Activated CD4-positive, alpha-beta memory T cell treated with anti-CD3 and anti-CD28 coated beads for 36 hours (primary cell): ENCODE data around the gene CEP70. TPM values are rescaled to one million over a fixed set of nuclear protein-coding genes. Genes with fewer than 3 reads are reported as not detected.

Experiments
- CTCF ChIA-PET: fragments of 350-600 bp; sonication (Branson Sonifier 250); formaldehyde crosslinking; loops from one replicate; lab custom pipeline; 2021; ENCODE audit warnings: antibody characterized with exemption, inconsistent platforms; lab: Charles Lee
- POLR2A ChIA-PET: fragments of 350-600 bp; sonication (Branson Sonifier 250); formaldehyde crosslinking; loops from one replicate; lab custom pipeline; 2021; ENCODE audit warnings: antibody characterized with exemption; lab: Charles Lee
- DNase-seq: peaks from one replicate; pipeline ENCODE4 v3.0.0-alpha.2; 2020
- H3K27ac Mint-ChIP-seq: one replicate; pipeline ENCODE4 v1.8.0; 2021; ENCODE audit warnings: mixed read lengths
- H3K27me3 Mint-ChIP-seq: one replicate; pipeline ENCODE4 v1.8.0; 2021; ENCODE audit warnings: mixed read lengths
- H3K36me3 Mint-ChIP-seq: one replicate; pipeline ENCODE4 v1.8.0; 2021; ENCODE audit warnings: mixed read lengths
- H3K4me1 Mint-ChIP-seq: one replicate; pipeline ENCODE4 v1.8.0; 2021; ENCODE audit warnings: low read depth, mixed read lengths
- H3K4me3 Mint-ChIP-seq: one replicate; pipeline ENCODE4 v1.8.0; 2021; ENCODE audit warnings: mild to moderate bottlenecking, mixed read lengths
- H3K9me3 Mint-ChIP-seq: one replicate; pipeline ENCODE4 v1.8.0; 2021; ENCODE audit warnings: mixed read lengths
- intact Hi-C: fragments of 100-400 bp; cut with micrococcal nuclease; formaldehyde crosslinking; loops from one replicate; pipeline ENCODE4 v1.15.1; 2023
- total RNA-seq, 2 experiments: library from RNA; stranded (reverse); gene quantifications; one replicate each; pipeline ENCODE4 v1.2.3, GENCODE V29; 2021

Gene CEP70
- total RNA-seq, 2 experiments from 2014 or later: 8.3 to 8.4 TPM

DNA sequence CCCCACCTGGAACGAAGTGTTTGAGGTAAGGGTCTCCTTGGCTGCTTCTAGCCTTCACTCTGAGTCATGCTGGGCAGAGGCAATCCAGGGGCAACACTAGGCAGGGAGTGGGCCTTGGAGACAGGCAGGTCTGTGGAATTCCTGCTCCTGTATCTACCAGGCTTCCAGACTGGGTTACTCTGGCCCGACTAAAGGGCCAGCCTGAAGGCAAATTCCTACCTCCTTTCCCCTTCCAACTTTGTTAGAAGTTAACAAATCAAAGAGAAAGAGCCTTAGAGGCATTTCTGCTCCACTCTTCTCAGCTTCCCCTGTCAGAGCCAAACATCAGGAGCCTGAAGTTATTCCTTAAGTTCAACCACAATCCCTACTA lies 129.6 kb downstream of the CEP70 start:
- POLR2A ChIA-PET: no interaction called here
- no peaks in the 10 kb centered on the region for H3K36me3 Mint-ChIP-seq
- intact Hi-C loops: no loop called here

DNA sequence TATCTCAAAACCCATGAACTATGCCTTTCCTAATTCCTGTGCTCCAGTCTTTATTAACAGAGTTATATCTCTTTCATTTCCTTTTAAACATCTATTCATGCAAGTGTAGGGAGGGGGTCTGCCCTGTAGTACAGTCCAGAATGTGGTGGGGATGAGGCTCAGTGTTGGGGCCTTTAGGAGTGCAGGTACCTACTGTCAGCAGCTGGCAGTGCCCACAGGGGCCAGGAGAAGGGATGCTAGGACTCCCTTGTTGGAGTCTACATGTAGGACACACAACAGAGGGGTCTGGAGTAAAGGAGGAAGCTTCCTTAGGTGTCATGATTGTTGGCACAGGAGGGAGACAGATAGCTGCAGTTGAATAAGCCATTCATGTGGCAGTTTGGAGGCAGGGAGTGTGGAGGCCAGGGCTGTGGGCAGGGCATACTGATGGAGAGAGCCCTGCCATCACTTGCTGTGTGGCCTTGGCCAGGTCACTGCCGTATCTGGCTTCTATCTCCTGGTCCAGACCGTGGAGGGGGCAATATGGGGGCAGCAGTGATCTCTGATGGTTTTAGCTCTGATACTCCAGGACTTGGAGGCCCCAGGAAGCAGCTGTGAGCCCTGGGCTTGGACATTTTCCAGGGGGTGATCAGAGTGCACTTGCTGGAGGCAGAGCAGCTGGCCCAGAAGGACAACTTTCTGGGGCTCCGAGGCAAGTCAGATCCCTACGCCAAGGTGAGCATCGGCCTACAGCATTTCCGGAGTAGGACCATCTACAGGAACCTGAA lies 130.2 kb downstream of the CEP70 start:
- ChIA-PET CTCF (no interaction called here), POLR2A (no interaction called here)
- intact Hi-C loops: no loop called here
- H3K4me1 Mint-ChIP-seq: no peaks in the 10 kb centered on the region
- peaks cover 2% of the 10 kb centered on the region for H3K27me3 Mint-ChIP-seq
- no peaks in the 10 kb centered on the region for H3K36me3 Mint-ChIP-seq
- no peak overlapping the region for H3K27ac Mint-ChIP-seq
- no peak overlapping the region for H3K4me3 Mint-ChIP-seq
- DNase-seq: no peak
- H3K9me3 Mint-ChIP-seq: no peaks in the 10 kb centered on the region

More for the DNA sequence above, 129.6 kb downstream of the CEP70 start:
- Mint-ChIP-seq H3K9me3 (no peaks in the 10 kb centered on the region), H3K27ac (no peak overlapping the region), H3K4me1 (no peaks in the 10 kb centered on the region), H3K4me3 (no peak overlapping the region), H3K27me3 (peaks cover 2% of the 10 kb centered on the region)
- CTCF ChIA-PET: no interaction called here
- DNase-seq: no peak

DNA sequence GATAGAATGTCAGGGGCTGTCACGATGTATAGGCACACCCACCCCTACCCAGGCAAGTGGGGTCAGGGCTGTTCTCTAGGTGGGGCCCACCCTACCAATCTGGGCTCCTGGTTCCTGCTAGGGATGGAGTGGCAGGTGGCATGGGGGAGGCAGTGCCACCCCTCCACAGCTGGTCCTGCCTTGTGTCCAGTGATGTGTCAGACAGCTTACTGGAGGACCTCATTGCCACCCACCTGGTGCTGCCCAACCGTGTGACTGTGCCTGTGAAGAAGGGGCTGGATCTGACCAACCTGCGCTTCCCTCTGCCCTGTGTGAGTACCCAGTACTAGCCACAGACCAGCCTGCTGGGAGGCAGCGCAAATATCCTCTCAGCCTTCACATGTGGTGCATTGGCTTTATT lies 132.2 kb downstream of the CEP70 start:
- Mint-ChIP-seq H3K4me1 (no peaks in the 10 kb centered on the region), H3K36me3 (no peaks in the 10 kb centered on the region), H3K27ac (no peak overlapping the region), H3K27me3 (peaks cover 2% of the 10 kb centered on the region), H3K9me3 (no peaks in the 10 kb centered on the region), H3K4me3 (no peak overlapping the region)
- ChIA-PET POLR2A (no interaction called here), CTCF (no interaction called here)
- no peak for DNase-seq
- intact Hi-C loops: no loop called here

DNA sequence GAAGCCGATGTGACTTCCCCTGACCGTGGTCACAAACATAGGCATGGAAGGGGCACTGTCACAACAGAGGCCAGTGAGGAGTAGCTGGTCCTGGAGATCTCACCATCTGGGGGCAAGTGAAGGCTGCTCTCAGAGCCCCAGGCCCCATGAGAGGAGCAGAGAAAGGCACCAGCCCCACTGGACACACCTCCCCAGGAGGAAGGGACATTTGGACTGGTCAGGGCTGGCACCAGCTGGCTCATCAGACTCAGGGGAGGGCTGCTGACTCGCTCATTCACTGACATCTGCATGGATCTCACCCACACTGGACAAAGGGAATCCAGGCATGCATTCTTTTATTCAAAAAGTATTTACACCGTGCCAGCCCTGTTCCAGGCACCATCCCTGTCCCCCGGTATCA lies 132.8 kb downstream of the CEP70 start:
- ChIA-PET CTCF (interaction anchor here (0.6 kb wide), 1 partner anchor 132 kb away, joined by 3 read pairs; no protein-coding TSS in a partner anchor), POLR2A (no interaction called here)
- H3K4me3 Mint-ChIP-seq: no peak overlapping the region
- H3K4me1 Mint-ChIP-seq: peaks cover 3% of the 10 kb centered on the region
- DNase-seq: no peak
- intact Hi-C loops: no loop called here
- H3K9me3 Mint-ChIP-seq: no peaks in the 10 kb centered on the region
- H3K36me3 Mint-ChIP-seq: no peaks in the 10 kb centered on the region
- H3K27me3 Mint-ChIP-seq: peaks cover 2% of the 10 kb centered on the region
- no peak overlapping the region for H3K27ac Mint-ChIP-seq

DNA sequence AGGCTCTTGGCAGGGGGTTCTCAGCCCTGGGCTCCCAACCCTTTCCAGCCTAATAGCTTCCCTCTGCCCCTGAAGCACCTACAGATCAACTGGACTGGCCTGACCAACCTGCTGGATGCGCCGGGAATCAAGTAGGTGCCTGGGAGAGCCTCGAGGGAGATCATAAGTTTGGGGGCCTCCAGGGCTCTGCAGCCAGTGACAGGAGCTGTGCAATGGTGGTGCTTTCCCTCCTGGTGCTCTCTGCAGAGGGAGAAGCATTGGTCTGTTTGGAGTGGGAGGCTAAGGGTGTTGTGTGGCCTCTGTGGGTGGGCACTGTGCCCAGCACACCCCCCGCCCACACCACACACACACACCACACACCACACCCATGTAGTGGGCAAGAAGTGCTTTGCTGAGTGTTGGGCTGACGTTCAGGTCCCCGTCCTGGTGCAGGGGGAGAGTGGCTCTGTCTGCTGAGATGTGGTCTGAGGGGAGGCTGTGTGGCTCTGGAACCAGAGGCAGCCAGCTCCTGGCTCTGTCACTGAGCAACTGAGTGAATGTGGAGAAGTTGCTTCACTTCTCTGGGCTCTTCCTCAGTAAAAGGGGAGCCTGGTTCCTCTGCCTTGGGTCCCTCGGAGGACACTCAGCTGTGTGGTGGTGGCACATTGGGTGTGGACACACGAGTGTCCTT lies 133.4 kb downstream of the CEP70 start:
- CTCF ChIA-PET: interaction anchor here (0.6 kb wide), 1 partner anchor 132 kb away, joined by 3 read pairs; no protein-coding TSS in a partner anchor

DNA sequence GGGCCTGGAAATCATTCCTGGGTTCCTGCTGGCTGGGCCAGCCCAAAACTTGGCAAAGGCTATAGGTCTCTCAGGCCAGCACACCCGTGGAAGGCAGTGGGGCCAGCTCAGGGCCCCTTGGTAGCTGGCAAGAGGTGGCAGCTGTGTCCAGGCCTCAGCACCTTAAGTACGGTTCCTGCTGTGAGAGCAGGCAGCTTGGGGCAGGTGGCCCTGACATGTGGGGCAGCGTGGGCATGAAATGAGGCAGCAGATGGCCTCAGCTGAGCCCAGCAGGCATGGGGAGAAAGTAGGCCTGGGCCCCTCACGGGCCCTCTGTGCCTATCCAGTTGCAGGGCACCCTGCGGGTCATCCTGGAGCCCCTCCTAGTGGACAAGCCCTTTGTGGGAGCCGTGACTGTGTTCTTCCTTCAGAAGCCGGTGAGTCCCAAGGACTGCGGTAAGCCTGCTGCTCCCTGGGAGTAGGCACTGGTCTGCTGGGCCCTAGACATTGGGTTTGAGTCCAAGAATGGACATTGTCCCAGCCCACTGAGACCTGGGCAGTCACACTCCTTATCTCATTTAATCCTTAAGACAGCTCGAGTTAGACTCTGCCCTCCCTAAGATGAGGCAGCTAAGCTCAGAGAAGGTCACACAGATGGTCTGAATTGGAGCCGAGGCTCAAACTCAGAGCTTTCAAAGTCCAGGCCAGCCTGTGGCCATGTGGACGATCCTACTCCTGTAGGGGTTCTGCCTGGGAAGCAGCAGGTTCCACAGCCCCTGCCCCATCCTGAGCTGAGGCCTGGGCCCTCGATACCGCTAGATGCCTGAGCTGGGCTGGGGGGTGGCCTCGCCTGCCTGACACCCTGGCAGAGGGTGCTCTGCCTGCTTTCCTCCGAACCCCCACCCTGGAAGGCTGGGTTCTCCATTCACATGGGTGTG lies 134.2 kb downstream of the CEP70 start:
- peaks cover 9% of the 10 kb centered on the region for H3K4me1 Mint-ChIP-seq
- intact Hi-C loops: no loop called here
- H3K9me3 Mint-ChIP-seq: no peaks in the 10 kb centered on the region
- CTCF ChIA-PET: interaction anchor here (1.1 kb wide), 3 partner anchors 10 to 464 kb away, joined by 3 to 5 read pairs (median 4); no protein-coding TSS in a partner anchor
- no peak overlapping the region for H3K4me3 Mint-ChIP-seq
- POLR2A ChIA-PET: no interaction called here
- DNase-seq: no peak
- no peaks in the 10 kb centered on the region for H3K36me3 Mint-ChIP-seq
- H3K27ac Mint-ChIP-seq: no peak overlapping the region
- H3K27me3 Mint-ChIP-seq: peaks cover 2% of the 10 kb centered on the region

More for the DNA sequence above, 133.4 kb downstream of the CEP70 start:
- H3K9me3 Mint-ChIP-seq: no peaks in the 10 kb centered on the region
- H3K4me3 Mint-ChIP-seq: no peak overlapping the region
- intact Hi-C loops: no loop called here
- no peaks in the 10 kb centered on the region for H3K36me3 Mint-ChIP-seq
- no peak overlapping the region for H3K27ac Mint-ChIP-seq
- peaks cover 7% of the 10 kb centered on the region for H3K4me1 Mint-ChIP-seq
- H3K27me3 Mint-ChIP-seq: peaks cover 2% of the 10 kb centered on the region
- POLR2A ChIA-PET: no interaction called here
- DNase-seq: no peak

DNA sequence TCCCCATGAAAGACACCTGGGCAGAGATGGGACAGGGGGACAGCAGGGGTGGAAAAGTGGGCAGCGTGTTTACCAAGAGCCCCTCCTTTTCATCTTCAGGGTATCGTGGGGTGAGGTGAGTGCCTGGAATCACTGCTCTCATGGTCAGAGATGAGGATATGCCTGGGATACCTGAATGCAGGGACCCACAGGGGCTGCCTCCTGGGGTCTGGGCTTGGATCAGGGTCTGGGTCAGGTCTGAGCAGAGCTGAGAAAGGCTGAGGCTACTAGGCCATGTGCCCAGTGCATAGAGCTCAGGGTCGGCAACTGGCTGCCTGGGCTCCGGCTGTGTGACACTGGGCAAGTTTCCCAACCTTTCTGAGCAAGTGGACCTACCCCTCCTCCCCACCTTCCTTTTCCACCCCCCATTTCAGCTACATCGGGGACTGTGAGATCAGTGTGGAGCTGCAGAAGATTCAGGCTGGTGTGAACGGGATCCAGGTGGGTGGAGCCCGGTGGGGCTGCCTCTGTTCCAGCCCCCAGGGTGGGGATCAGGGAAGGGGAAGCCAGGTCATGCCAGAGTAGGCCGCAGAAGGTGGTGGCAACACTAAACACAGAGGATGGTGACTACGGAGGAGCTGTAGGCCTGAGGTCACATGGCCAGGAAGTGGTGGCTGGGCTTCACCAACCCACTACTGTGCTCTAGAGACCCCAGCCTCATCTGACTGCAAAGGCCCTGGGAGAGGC lies 135.1 kb downstream of the CEP70 start:
- POLR2A ChIA-PET: no interaction called here
- Mint-ChIP-seq H3K27ac (no peak overlapping the region), H3K4me3 (no peak overlapping the region), H3K4me1 (peaks cover 9% of the 10 kb centered on the region), H3K27me3 (peaks cover 2% of the 10 kb centered on the region), H3K9me3 (no peaks in the 10 kb centered on the region), H3K36me3 (no peaks in the 10 kb centered on the region)
- DNase-seq: no peak
- CTCF ChIA-PET: interaction anchor here (1.1 kb wide), 3 partner anchors 11 to 465 kb away, joined by 3 to 5 read pairs (median 4); no protein-coding TSS in a partner anchor
- intact Hi-C loops: no loop called here

DNA sequence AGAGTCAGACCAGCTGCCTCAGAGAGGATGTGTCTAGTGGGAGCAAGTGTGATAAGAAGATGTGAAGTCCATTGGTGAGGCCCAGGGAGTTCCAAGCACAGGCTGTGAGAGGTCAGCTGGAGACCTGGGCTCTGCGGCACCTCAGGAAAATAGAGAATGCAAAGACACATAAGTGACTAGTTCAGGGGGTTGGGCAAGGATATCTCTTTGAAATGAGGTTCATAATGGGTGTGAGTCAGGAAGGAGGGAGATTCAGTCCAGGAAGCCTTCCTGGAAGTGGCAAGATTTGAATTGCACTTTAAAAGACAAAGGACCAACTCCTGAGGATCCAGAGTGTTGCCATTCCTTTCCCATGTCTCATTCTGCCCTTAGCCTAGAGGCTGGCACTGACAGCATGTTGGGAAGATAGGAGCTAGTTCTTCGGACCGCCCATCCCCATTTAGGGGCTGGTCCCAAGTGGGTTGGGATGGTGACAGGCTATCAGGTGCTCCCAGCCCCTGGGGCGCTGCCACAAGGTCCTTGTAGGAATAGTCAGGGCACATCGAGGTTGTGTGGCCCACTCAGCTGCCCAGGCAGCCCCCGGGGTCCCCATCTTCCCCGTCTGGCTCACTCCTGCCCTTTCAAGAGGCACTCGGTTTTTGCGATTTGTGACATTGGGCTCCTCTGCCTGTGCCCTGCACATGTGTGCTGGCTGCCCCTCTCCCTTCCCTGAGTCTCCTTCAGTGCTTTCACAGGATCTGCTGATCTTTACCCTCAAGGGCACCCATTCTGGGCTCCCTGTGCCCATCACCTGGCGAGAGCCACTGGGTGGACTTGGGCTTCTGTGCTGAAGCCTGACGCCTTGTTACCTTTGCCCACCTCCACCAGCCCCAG lies 136.0 kb downstream of the CEP70 start:
- Mint-ChIP-seq H3K4me3 (no peak overlapping the region), H3K4me1 (peaks cover 9% of the 10 kb centered on the region), H3K36me3 (no peaks in the 10 kb centered on the region), H3K27ac (no peak overlapping the region), H3K9me3 (no peaks in the 10 kb centered on the region), H3K27me3 (peaks cover 2% of the 10 kb centered on the region)
- POLR2A ChIA-PET: no interaction called here
- intact Hi-C loops: no loop called here
- DNase-seq: no peak
- CTCF ChIA-PET: no interaction called here

DNA sequence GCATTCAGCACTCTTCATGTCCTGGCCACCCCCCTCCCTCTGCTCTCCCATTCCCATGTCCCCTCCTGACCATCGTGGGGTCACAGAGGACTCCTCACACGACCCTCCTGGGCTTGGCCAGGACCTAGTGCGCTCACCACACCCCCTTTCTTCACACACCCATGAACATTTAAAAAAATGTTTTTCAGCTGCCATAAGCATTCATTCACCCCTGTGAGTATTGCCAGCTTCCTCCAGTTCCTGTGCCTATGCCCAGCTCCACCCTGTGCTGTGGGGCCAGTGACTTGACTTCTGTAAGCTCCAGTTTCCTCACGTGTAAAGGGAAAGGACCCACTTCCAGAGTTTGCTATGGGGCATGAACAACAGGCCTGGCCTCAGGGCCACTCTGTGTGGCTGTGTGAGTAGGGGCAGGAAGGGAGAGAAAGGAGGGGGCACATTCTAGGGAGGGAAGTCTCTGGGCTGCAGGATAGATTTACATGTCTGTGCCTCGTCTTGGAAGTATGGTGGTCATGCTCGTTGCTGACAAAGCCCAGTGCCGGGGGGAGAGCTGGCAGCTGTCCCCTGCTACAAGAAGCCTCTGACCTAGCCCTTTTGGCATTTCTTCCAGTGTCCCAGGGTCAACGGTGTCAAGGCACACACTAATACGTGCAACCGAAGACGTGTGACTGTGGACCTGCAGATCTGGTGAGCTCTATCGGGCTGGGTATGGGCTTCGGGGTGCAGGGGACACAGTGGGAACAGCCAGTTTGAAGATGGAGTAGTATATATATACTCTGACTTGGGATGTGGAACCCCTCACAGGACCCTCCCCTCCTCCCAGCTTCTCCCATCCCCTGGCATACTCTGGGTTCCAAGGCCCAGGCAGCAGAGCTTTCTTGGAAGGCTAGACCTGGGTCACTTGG lies 136.8 kb downstream of the CEP70 start:
- Mint-ChIP-seq H3K36me3 (no peaks in the 10 kb centered on the region), H3K9me3 (no peaks in the 10 kb centered on the region), H3K4me1 (peaks cover 9% of the 10 kb centered on the region), H3K4me3 (no peak overlapping the region), H3K27ac (no peak overlapping the region), H3K27me3 (peaks cover 3% of the 10 kb centered on the region)
- ChIA-PET CTCF (no interaction called here), POLR2A (no interaction called here)
- no peak for DNase-seq
- intact Hi-C loops: no loop called here
